Osteoblast (primary cell): ENCODE measurements around the gene CAMK2N2. TPM values are rescaled to one million over a fixed set of nuclear protein-coding genes. Genes with fewer than 3 reads are reported as not detected.
"Not testable (repeated sequence)": the region's sequence is repeated elsewhere in the genome, so short reads cannot be mapped to it uniquely, and the experiment has no call there.

ENCODE experiments used
- DNase-seq: peaks from one replicate; pipeline ENCODE4 v3.0.0; 2011; ENCODE audit warnings: low spot score, mixed read lengths; ENCODE audit not compliant: insufficient read length; ENCODE audit errors: missing footprints
- H2AFZ ChIP-seq: 2 replicates; pipeline ENCODE4 v1.6.0; 2011; ENCODE audit warnings: mild to moderate bottlenecking, low read length
- H3K27ac ChIP-seq: 2 replicates; pipeline ENCODE4 v1.5.1; 2011; ENCODE audit warnings: mild to moderate bottlenecking, low read depth, low read length, moderate library complexity
- H3K27me3 ChIP-seq: 2 replicates; pipeline ENCODE4 v1.6.0; 2012; ENCODE audit warnings: mild to moderate bottlenecking, control low read depth, inconsistent platforms, low read length, moderate library complexity; ENCODE audit not compliant: insufficient read depth
- H3K36me3 ChIP-seq: 2 replicates; pipeline ENCODE4 v1.5.1; 2011; ENCODE audit warnings: mild to moderate bottlenecking, low read length, control low read depth, moderate library complexity; ENCODE audit not compliant: insufficient read depth
- H3K4me1 ChIP-seq: 2 replicates; pipeline ENCODE4 v1.5.1; 2011; ENCODE audit warnings: mild to moderate bottlenecking, low read length, control low read depth, moderate library complexity; ENCODE audit not compliant: insufficient read depth
- H3K4me2 ChIP-seq: 2 replicates; pipeline ENCODE4 v1.6.0; 2011; ENCODE audit warnings: mild to moderate bottlenecking, low read length; ENCODE audit not compliant: insufficient read depth
- H3K4me3 ChIP-seq: fragments of 200-600 bp; sonication (generic); 3 replicates; pipeline ENCODE4 v1.5.1; 2012; ENCODE audit warnings: mild to moderate bottlenecking, low read length, inconsistent platforms; ENCODE audit not compliant: insufficient read depth
- H3K79me2 ChIP-seq: 2 replicates; pipeline ENCODE4 v1.6.0; 2012; ENCODE audit warnings: mild to moderate bottlenecking, low read length, control low read depth, inconsistent platforms; ENCODE audit not compliant: insufficient read depth
- H3K9me3 ChIP-seq: 2 replicates; pipeline ENCODE4 v1.5.1; 2011; ENCODE audit warnings: low read depth, low read length, control low read depth
- H4K20me1 ChIP-seq: 2 replicates; pipeline ENCODE4 v1.6.0; 2012; ENCODE audit warnings: mild to moderate bottlenecking, low read length, control low read depth; ENCODE audit not compliant: insufficient read depth
- CTCF ChIP-seq: IDR thresholded peaks from 2 replicates; pipeline ENCODE4 v1.5.1; 2011; ENCODE audit warnings: mild to moderate bottlenecking, low read depth, low read length, moderate library complexity; ENCODE audit errors: extremely low read depth
- total RNA-seq: library from RNA; depleted of rRNA; stranded (reverse); fragments of >200 nt; gene quantifications from 2 replicates; pipeline ENCODE4 v1.2.3, GENCODE V29; 2012

Gene CAMK2N2
- total RNA-seq, 1 donor, result not detected

DNA sequence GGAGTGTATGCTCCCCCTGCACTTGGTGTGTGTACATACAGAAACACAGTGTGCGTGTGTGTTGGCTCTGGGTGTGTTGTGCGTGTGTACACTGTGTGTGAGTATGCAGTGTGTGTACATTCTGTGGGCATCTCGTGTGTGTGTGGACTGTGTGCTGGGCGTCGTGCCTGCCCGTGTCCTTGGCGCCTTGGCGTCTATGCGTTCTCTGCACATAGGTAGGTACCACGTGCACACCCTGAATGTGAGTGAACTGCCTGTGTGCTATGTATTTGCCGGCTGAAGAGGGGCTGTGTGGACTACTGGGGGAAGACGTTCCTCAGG, 14.0 kb upstream of the CAMK2N2 start:
- TF ChIP-seq CTCF, result no peak
- H3K4me1 ChIP-seq, result no peaks in the 10 kb centered on the region
- DNase-seq, result peak; percentile 53
- peaks cover 43% of the 10 kb centered on the region for H3K27me3 ChIP-seq
- no peak overlapping the region for H3K4me2 ChIP-seq
- no peak overlapping the region for H2AFZ ChIP-seq
- H4K20me1 ChIP-seq, result no peaks in the 10 kb centered on the region
- H3K79me2 ChIP-seq, result no peaks in the 10 kb centered on the region
- H3K36me3 ChIP-seq, result no peaks in the 10 kb centered on the region
- no peak overlapping the region for H3K4me3 ChIP-seq
- no peak overlapping the region for H3K27ac ChIP-seq
- H3K9me3 ChIP-seq, result no peaks in the 10 kb centered on the region

DNA sequence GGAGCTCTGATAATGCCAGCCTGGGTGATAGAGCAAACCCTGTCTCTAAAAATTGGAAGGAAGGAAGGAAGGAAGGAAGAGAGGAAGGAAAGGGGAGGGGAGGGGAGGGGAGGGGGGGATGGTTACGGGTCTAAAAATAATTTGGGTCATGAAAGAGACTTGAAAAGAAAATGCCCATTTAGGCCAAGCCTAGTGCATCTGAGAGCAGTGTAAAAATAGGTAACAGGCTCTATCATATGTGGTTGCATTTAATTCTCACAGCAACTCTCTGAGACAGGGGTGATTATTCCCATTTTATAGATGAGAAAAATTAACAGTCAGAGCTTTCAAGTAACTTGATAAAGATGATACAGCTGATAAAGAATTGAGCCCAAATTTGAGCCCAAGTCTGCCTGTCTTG, 10.9 kb upstream of the CAMK2N2 start:
- no peaks in the 10 kb centered on the region for H3K79me2 ChIP-seq
- no peak for TF ChIP-seq CTCF
- H3K4me1 ChIP-seq, result no peaks in the 10 kb centered on the region
- H2AFZ ChIP-seq, result no peak overlapping the region
- no peak overlapping the region for H3K27ac ChIP-seq
- H4K20me1 ChIP-seq, result no peaks in the 10 kb centered on the region
- no peak overlapping the region for H3K4me3 ChIP-seq
- peak; percentile 5 for DNase-seq
- H3K27me3 ChIP-seq, result peaks cover 39% of the 10 kb centered on the region
- no peak overlapping the region for H3K4me2 ChIP-seq
- H3K9me3 ChIP-seq, result no peaks in the 10 kb centered on the region
- no peaks in the 10 kb centered on the region for H3K36me3 ChIP-seq

- H3K9me3 ChIP-seq, DNase-seq, H3K79me2 ChIP-seq, H3K4me1 ChIP-seq, H4K20me1 ChIP-seq, H3K36me3 ChIP-seq, H2AFZ ChIP-seq, H3K4me2 ChIP-seq, H3K27ac ChIP-seq, H3K4me3 ChIP-seq: not testable (repeated sequence)
- H3K27me3 ChIP-seq, result peaks cover 23% of the 10 kb centered on the region
These were observed 5.9 kb upstream of the CAMK2N2 start for GRCh38 chr3:184267249-184267648.

DNA sequence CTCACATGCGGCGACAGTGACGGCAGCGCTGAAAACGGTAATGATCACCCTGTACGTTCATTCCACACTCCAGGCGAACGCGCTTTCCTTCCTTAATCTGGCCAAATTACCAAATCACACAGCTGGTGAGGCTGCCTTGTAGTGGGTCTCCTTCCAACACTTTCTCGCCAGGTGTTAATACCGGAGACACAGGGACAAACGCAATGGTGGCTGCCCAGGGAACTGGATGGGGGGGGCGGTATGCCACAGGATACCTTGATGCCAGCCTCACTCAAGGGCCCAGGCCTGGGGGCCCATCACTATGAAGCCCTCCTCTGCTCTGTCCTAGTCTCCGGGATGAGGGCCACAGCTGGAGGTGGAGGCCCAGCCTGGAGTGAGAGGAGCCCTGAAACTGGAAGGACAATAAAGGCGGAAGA, 1.4 kb upstream of the CAMK2N2 start:
- no peak overlapping the region for H3K4me3 ChIP-seq
- H2AFZ ChIP-seq, result no peak overlapping the region
- no peak overlapping the region for H3K27ac ChIP-seq
- H3K36me3 ChIP-seq, result no peaks in the 10 kb centered on the region
- peak; percentile 58 for DNase-seq
- H3K27me3 ChIP-seq, result peaks cover 41% of the 10 kb centered on the region
- no peak overlapping the region for H3K4me2 ChIP-seq
- H3K79me2 ChIP-seq, result no peaks in the 10 kb centered on the region
- no peak for TF ChIP-seq CTCF
- no peaks in the 10 kb centered on the region for H3K9me3 ChIP-seq
- peaks cover 3% of the 10 kb centered on the region for H3K4me1 ChIP-seq
- peaks cover 17% of the 10 kb centered on the region for H4K20me1 ChIP-seq
